ENCODE results near the gene ZBTB17.

GRCh38 chr1:15937146-15937545 is 38.8 kb downstream of the ZBTB17 start:
- no peak for TF ChIP-seq EZH2 (IDR thresholded peaks at IDR 0.05; ENCODE audit: low read length, unreplicated experiment)
- TF ChIP-seq, protein P1, sequence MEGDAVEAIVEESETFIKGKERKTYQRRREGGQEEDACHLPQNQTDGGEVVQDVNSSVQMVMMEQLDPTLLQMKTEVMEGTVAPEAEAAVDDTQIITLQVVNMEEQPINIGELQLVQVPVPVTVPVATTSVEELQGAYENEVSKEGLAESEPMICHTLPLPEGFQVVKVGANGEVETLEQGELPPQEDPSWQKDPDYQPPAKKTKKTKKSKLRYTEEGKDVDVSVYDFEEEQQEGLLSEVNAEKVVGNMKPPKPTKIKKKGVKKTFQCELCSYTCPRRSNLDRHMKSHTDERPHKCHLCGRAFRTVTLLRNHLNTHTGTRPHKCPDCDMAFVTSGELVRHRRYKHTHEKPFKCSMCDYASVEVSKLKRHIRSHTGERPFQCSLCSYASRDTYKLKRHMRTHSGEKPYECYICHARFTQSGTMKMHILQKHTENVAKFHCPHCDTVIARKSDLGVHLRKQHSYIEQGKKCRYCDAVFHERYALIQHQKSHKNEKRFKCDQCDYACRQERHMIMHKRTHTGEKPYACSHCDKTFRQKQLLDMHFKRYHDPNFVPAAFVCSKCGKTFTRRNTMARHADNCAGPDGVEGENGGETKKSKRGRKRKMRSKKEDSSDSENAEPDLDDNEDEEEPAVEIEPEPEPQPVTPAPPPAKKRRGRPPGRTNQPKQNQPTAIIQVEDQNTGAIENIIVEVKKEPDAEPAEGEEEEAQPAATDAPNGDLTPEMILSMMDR (conservative IDR thresholded peaks at IDR 0.05; ENCODE audit: low read depth, low read length), result no peak
- TF ChIP-seq EZH2phosphoT487 (IDR thresholded peaks at IDR 0.05; ENCODE audit: borderline replicate concordance, low read length), result no peak

Measured in PC-3 (cell line).